NCI-H2196 (cell line): ENCODE results near the gene ATXN1L.
"Not testable (repeated sequence)": the region's sequence is repeated elsewhere in the genome, so short reads cannot be mapped to it uniquely, and the experiment has no call there.

Source experiments
- DNase-seq: peaks from one replicate; lab custom pipeline; 2025; ENCODE audit not compliant: unreplicated experiment; lab: John Stamatoyannopoulos, UW

The ATXN1L gene

GRCh38 chr16:71851746-71852145 lies 6.0 kb downstream of the ATXN1L start:
- DNase-seq, result no peak

DNA sequence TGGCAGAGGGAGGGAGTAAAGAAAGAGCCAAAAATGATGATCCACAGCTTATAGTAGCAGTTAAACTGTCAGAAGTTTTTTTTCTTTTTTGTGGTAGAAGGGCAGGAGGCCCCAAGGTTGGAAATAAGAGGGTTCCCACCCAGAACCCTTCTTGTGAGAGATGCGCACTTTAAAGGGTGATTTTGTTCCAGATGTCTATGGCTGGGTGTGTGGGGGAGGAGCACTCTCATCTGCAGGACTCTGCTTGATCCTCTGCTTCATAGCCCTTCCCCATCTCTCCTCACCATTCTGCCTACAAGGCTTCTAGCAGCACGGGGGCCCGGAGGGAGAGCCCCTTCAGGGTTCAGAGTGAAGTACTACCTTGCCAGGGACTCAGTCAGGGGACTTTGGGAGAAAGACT lies 6.4 kb downstream of the ATXN1L start:
- no peak for DNase-seq

DNA sequence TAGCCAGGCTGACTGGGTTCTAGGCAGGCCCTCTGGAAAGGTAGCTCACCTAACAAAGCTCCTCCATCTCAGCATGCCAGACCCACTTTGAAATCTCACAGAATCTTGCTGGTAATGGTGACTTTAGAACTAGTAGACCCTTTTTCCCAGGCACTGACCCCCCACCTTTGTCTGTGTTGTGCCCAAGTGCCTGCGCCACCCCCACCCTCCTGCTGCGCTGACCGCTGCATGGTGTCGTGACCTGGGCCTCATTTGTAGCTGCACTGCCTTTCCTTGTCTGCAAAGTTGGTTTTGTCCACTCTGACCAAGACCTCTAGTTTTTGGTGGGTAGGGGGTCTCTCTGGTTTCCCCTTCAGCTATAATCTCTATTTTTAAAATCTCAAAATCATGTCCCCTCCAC lies 6.8 kb downstream of the ATXN1L start:
- no peak for DNase-seq

DNA sequence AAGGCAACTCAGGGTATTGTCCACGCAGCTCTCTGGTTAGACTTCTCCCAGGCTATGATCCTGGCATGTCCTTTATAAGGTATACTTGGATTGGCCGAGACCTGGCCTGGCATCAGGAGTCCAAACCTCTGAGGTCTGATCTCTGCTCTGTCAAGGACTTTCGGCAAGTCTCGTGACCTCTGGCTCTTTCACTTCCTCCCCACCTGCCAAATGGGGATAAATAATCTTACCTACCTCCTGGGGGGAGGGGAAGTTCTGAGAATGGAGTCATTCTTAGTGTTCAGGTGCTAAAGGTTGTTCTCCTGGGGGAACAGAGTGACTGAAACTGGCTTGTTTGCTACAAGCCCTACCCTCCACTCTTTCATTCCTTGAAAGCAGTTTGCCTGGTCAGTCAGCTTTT lies 7.6 kb downstream of the ATXN1L start:
- no peak for DNase-seq

GRCh38 chr16:71854369-71854948 lies 8.7 kb downstream of the ATXN1L start:
- DNase-seq, result no peak

DNA sequence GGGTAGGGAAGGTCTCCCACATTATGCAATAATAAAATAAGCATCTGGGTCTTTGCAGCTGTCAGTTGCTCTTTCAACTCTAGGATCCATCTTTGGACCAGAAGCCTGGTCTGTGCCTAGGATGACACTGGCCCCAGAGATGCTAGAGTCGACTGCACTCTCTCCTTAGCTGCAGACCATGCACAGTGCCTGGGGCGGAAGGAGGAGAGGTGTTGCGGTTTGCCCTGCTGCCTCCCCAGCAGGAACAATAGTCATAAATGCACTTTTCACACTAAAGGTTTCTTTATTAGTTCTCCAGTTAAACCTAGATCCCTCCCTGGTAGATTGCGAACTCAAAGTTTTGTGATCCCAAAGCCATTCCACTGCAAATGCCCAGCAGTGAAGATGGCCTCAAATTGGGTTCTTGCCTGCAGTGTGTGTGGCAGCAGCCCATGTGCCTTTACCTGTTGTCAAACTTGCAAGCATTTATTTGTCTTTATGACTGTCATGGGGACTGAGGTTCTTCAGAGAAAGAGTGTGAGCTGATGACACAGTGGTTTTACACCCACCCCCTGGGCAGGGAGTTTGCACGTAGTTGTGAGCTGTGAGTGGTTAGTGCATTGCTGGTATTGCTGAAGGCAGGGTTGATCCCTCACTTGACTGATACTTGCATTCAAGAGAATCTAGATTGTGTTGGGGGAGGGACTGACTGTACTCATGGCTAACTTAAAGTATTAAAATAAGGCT lies 10.3 kb downstream of the ATXN1L start:
- no peak for DNase-seq

- DNase-seq, result no peak
Measured at GRCh38 chr16:71859762-71860521, 14.2 kb downstream of the ATXN1L start.

DNA sequence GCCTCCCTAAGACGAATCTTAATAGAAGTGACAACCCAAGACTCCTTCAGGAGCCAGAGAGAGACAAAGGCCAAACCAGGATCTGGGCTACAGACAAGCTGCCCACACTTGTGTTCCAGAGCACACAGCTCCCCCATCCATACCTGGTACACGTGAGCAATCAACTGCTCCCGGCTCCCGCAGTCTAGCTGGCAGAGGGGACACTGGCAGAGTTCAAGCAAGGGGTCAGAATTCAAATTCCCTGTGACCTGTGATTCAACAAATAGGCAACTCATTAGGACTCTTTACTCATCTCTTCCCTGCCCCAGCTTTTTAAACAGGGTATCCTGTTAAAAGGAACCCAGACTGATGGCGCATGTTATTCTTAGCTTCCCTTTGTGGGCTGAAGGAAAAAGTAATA lies 18.2 kb downstream of the ATXN1L start:
- no peak for DNase-seq

- no peak for DNase-seq
Measured at GRCh38 chr16:71865173-71865863, 19.5 kb downstream of the ATXN1L start.

GRCh38 chr16:71867175-71867574 lies 21.4 kb downstream of the ATXN1L start:
- not testable (repeated sequence) for DNase-seq

DNA sequence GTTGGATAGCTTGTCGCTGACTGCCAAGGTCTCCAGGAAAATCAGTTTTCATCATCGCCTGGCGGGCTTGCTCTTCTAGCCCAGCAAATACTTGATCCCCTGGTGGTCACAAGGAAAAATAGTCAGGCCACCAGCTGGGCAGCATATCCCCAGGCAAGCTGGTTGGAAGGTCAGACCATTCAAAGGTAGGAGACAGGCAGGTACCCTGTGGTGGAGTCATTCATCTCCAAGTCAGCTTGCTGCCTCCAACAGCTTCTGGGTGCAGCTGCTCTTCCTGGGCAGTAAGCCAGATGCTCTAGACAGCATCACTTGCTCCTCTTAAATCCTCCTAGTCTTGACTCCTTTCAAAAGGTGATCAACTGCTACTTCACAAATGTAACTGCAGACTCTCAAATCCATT lies 22.2 kb downstream of the ATXN1L start:
- peak; percentile 65 for DNase-seq

GRCh38 chr16:71869089-71869488 lies 23.3 kb downstream of the ATXN1L start:
- no peak for DNase-seq

DNA sequence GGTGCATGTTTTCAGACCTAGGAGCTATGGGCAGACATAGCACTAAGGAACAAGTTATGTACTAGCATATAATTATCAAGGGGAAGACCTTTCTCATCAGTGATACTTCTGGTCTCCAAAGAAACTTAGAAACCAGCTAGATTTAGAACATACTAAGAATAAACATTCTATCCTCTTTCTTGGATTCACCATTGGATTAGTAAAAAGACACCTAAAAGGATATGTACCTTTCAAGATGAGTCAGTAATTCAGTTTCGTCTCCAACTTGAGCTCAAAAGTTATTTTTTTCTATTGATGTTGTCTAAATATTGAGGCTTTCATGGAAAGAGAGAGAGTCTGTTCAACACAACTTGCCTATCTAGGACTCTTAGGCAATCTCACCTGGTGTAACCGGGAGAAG lies 25.0 kb downstream of the ATXN1L start:
- no peak for DNase-seq

- DNase-seq, result no peak
Measured at GRCh38 chr16:71873199-71873598, 27.4 kb downstream of the ATXN1L start.

GRCh38 chr16:71878911-71879310 lies 33.1 kb downstream of the ATXN1L start:
- DNase-seq, result no peak

GRCh38 chr16:71880176-71880575 lies 34.4 kb downstream of the ATXN1L start:
- DNase-seq, result no peak

- peak; percentile 68 for DNase-seq
Measured at GRCh38 chr16:71882505-71883167, 36.9 kb downstream of the ATXN1L start.

DNA sequence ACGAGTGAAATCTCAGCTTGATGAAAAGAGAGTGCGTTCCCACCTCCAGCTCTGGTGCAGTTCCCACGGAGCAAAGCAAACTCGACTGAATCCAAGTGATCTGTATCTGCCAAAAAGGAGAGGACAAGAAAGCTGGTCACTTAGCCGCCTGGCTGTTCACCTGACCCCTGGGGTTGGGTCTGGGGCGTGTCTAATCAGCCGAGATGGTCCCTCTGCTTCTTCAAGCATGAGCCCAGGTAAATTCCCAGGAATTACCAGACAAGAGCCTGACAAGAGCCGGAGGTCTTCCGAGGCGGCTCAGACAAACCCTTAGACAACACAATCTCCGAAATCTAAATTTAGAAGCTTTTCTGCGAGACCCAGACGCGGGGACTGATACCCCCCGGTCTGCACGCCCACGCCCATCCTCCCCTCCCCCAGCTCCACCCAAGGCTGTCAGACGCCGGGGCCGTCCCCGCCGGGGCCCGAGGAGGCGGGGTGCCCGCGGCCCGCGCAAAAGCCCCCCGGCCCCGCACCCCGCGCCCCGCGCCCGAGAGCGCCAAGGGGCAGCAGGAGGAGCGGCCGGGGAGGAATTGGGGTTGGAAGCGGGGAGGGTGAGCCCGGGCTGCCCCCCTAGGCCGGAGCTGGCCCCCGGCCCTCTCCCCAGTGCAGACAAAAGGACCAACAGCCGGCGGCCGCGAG lies 37.5 kb downstream of the ATXN1L start:
- DNase-seq, result no peak

GRCh38 chr16:71883849-71884638 lies 38.3 kb downstream of the ATXN1L start, which contains the start of gene ZNF821:
Gene ZNF821, minus strand, starts transcription at chr16:71884182. Its CDS starts 4,236 bp downstream, at chr16:71879946.
- DNase-seq, result peak; percentile 74

DNA sequence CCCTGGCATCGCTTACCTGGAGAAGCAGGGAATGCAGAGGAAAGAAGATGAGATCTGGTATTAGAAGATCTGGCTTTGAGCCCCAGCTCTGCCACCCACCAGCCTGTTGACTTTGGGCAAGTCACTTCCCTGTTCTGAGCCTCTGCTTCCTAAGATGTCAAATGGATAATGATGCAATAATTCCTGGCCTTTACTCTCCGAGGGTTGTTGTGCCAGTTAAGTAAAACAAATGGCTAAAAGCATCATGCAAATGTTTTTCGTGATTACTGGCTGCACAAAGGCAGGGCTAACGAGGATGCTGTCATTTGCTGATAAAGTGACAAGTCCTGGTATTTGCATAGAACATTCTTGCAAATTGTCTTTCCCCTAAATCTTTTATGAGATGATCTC lies 39.5 kb downstream of the ATXN1L start:
- DNase-seq, result no peak
